ENCODE results near the gene DACH2.
"Not testable (repeated sequence)": the region's sequence is repeated elsewhere in the genome, so short reads cannot be mapped to it uniquely, and the experiment has no call there.

Gene DACH2

GRCh38 chrX:86148024-86148511, at the start of gene DACH2:
Gene DACH2, plus strand, starts transcription at chrX:86148451.
- peak; percentile 54 for DNase-seq

- DNase-seq = no peak
These were observed 45.9 kb upstream of the DACH2 start for GRCh38 chrX:86102341-86102740.

GRCh38 chrX:86103061-86103460, 45.2 kb upstream of the DACH2 start:
- DNase-seq = no peak

- DNase-seq = no peak
These were observed 43.7 kb upstream of the DACH2 start for GRCh38 chrX:86104526-86104925.

- no peak for DNase-seq
These were observed 26.3 kb upstream of the DACH2 start for GRCh38 chrX:86121916-86122315.

- no peak for DNase-seq
These were observed 14.5 kb upstream of the DACH2 start for GRCh38 chrX:86133761-86134160.

- no peak for DNase-seq
These were observed 11.2 kb upstream of the DACH2 start for GRCh38 chrX:86137071-86137470.

GRCh38 chrX:86141786-86142185, 6.5 kb upstream of the DACH2 start:
- no peak for DNase-seq

- no peak for DNase-seq
These were observed 2.1 kb upstream of the DACH2 start for GRCh38 chrX:86146102-86146501.

GRCh38 chrX:86148594-86148993, 343 bp downstream of the DACH2 start:
- DNase-seq = no peak

GRCh38 chrX:86149119-86149518, 868 bp downstream of the DACH2 start:
- DNase-seq = no peak

GRCh38 chrX:86154553-86154952, 6.3 kb downstream of the DACH2 start:
- no peak for DNase-seq

GRCh38 chrX:86171366-86171765, 23.1 kb downstream of the DACH2 start:
- no peak for DNase-seq

GRCh38 chrX:86178906-86179305, 30.7 kb downstream of the DACH2 start:
- DNase-seq = no peak

- DNase-seq = not testable (repeated sequence)
These were observed 33.1 kb downstream of the DACH2 start for GRCh38 chrX:86181325-86181724.

- no peak for DNase-seq
These were observed 44.6 kb downstream of the DACH2 start for GRCh38 chrX:86192827-86193226.

GRCh38 chrX:86194758-86195157, 46.5 kb downstream of the DACH2 start:
- DNase-seq = no peak

- no peak for DNase-seq
These were observed 47.1 kb downstream of the DACH2 start for GRCh38 chrX:86195343-86195742.

- no peak for DNase-seq
These were observed 49.6 kb downstream of the DACH2 start for GRCh38 chrX:86197815-86198214.

- no peak for DNase-seq
These were observed 62.5 kb downstream of the DACH2 start for GRCh38 chrX:86210772-86211171.

GRCh38 chrX:86215260-86215659, 67.0 kb downstream of the DACH2 start:
- no peak for DNase-seq

- no peak for DNase-seq
These were observed 89.2 kb downstream of the DACH2 start for GRCh38 chrX:86237482-86237881.

GRCh38 chrX:86241547-86241946, 93.3 kb downstream of the DACH2 start:
- DNase-seq = no peak

- no peak for DNase-seq
These were observed 115.3 kb downstream of the DACH2 start for GRCh38 chrX:86263526-86263925.

GRCh38 chrX:86295293-86295692, 147.0 kb downstream of the DACH2 start:
- no peak for DNase-seq

- no peak for DNase-seq
These were observed 174.7 kb downstream of the DACH2 start for GRCh38 chrX:86322913-86323312.

All from CD4-positive, alpha-beta T cell treated with Interleukin-17A for 1 hour (primary cell).